ENCODE measurements around the gene SVIL.

- TF ChIP-seq CTCF (IDR thresholded peaks at IDR 0.05): no peak
- TF ChIP-seq POLR2A (IDR thresholded peaks at IDR 0.05): no peak
- no peak for TF ChIP-seq EP300 (IDR thresholded peaks at IDR 0.05)
These were observed 39.6 kb downstream of the SVIL start for GRCh38 chr10:29595146-29595545.
